ENCODE results near the gene CRAT. TPM values are rescaled to one million over a fixed set of nuclear protein-coding genes. Genes with fewer than 3 reads are reported as not detected.

The CRAT gene
- total and polyA plus RNA-seq, 4 experiments from 2014 or later: 8.7 to 21.0 (median 11.8) TPM

DNA sequence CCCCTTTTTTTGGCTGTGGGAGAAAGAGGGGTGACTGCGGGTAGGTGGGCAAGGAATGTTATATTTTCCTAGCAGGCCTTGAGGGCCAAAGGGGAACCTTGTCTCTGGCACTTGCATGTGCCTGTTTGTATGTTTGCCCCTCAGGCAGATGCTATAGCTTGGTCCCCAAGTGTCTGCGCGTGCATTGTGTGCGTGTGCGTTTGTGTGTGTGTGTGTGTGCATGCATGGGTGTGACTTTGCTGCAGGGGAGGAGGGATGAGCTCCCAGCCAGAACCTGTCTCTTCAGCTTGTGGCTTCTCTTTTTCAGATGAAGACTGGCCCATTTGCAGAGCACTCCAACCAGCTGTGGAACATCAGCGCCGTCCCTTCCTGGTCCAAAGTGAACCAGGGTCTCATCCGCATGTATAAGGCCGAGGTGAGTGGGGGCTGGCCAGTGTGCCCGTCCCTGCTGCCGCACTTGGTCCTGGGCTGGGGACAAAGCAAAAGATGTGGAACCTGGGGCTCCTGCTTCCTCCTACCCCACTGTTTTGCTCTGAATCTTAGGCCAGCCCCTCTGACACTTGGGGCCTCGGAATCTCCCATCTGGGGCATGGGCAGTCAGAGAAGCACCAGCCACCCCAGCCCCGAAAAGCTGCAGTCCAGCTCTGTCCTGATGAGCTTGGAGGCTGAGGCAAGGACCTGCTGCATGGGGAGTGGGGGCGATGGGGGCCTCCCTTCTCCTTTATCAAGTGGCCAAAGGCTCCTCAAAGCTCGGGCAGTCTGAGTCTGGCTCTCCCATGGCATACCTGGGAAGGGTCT, 31.7 kb upstream of the CRAT start:
- no peak for DNase-seq
- Mint-ChIP-seq H3K4me1 (peaks cover 15 to 37% (median 29%) of the 10 kb centered on the region in 4 donors), H3K4me3 (peak overlapping the region in 6 of 8 donors; percentile 17 to 73 (median 40)), H3K36me3 (peaks cover 12 to 25% of the 10 kb centered on the region in 2 donors), H3K27ac (peak overlapping the region; percentile 52 to 91 (median 79)), H3K27me3 (no peaks in the 10 kb centered on the region), H3K9me3 (no peaks in the 10 kb centered on the region)
- no peak overlapping the region for H3K4me3 ChIP-seq (ENCODE audit: low read length in 2 of 2)
- no peaks in the 10 kb centered on the region for H3K27me3 ChIP-seq (ENCODE audit: insufficient read depth, low read length)
- no peaks in the 10 kb centered on the region for H3K9me3 ChIP-seq (ENCODE audit: control insufficient read depth in 1 of 2, low read length in 2 of 2)
- intact Hi-C loops (cut with micrococcal nuclease): no loop called here
- ChIA-PET POLR2A (ENCODE audit: partially characterized antibody) (interaction anchor here (1.1 to 6.0 kb wide), 7 partner anchors 8 to 483 kb away, joined by 3 to 85 read pairs (median 5); partner anchors contain the start of genes IER5L and NTMT1), CTCF (ENCODE audit: partially characterized antibody) (interaction anchor here (0.6 to 10.5 kb wide), 36 partner anchors 11 to 648 kb away, joined by 3 to 151 read pairs (median 4); partner anchors contain the start of genes C9orf50, IER5L and NTMT1)
- no peak overlapping the region for H3K27ac ChIP-seq (ENCODE audit: low read depth, low read length)
- H3K36me3 ChIP-seq (ENCODE audit: insufficient read depth, low read length): peaks cover 22% of the 10 kb centered on the region
- H3K4me1 ChIP-seq (ENCODE audit: insufficient read depth, low read length): peaks cover 38% of the 10 kb centered on the region

DNA sequence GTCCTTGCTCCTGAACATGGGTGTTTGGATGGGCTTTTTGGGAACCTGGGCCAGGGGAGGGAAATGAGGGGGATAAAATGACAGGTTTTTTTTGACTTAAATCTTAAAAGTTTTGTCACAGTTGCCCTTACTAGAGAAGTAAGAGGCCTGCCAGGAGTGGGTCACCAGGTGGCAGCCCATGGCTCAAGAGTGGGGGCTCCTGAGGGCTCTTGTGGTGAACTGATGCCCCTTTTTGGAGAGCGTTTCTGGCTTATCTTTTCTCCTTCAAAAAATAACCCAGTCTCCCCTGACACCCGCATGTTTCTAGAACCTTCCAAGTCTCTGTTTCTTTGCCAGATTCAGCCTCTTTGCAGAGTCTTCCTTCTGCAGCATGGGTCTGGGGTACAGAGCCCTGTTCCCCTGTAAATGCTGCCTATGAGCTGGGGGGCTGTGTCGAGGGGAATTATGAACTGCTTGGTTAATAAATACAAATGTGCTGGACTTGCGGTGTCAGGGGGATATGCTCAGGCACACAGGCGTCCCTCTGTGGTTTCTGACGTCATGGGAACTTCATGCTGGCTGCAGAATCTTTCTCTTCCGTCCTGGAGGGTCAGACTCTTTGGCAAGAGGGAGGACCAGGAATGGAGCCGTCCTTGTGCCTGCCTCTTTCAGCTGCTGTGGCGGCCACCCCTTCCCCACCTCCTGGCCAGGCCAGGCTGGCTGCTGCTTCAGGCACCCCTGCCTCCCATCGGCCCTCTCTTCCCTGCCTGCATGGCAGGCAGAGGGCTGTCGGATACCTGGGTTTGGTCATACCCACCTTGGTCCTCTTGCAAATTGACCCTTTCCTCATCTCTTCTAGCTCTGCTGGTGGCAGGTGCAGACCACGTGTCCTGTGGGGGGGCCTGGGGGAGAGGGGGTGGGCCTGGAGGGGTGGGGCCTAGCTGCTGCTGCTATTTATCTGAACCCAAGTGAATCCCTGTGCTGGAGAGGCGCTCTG, 30.8 kb upstream of the CRAT start:
- no peaks in the 10 kb centered on the region for H3K27me3 Mint-ChIP-seq
- H3K27ac Mint-ChIP-seq: peak overlapping the region; percentile 59 to 99 (median 91)
- H3K4me1 Mint-ChIP-seq: peaks cover 15 to 37% (median 29%) of the 10 kb centered on the region in 4 donors
- intact Hi-C loops (cut with micrococcal nuclease): no loop called here
- Histone ChIP-seq H3K9me3 (ENCODE audit: control insufficient read depth in 1 of 2, low read length in 2 of 2) (no peaks in the 10 kb centered on the region), H3K36me3 (ENCODE audit: insufficient read depth, low read length) (peaks cover 32% of the 10 kb centered on the region), H3K27ac (ENCODE audit: low read depth, low read length) (peak overlapping the region; percentile 90), H3K4me3 (ENCODE audit: low read length in 2 of 2) (no peak overlapping the region), H3K27me3 (ENCODE audit: insufficient read depth, low read length) (no peaks in the 10 kb centered on the region), H3K4me1 (ENCODE audit: insufficient read depth, low read length) (peaks cover 38% of the 10 kb centered on the region)
- H3K36me3 Mint-ChIP-seq: peaks cover 16 to 33% of the 10 kb centered on the region in 2 donors
- POLR2A ChIA-PET (ENCODE audit: partially characterized antibody): interaction anchor here (1.0 to 6.0 kb wide), 10 partner anchors 8 to 596 kb away, joined by 3 to 85 read pairs (median 8); partner anchors contain the start of genes CRAT, IER5L, NTMT1 and PTPA
- CTCF ChIA-PET (ENCODE audit: partially characterized antibody): interaction anchor here (0.6 to 10.5 kb wide), 20 partner anchors 10 to 649 kb away, joined by 3 to 151 read pairs (median 11); partner anchors contain the start of genes C9orf50, IER5L and NTMT1
- no peak for DNase-seq
- no peaks in the 10 kb centered on the region for H3K9me3 Mint-ChIP-seq
- peak overlapping the region; percentile 13 to 90 (median 64) for H3K4me3 Mint-ChIP-seq

GRCh38 chr9:129140397-129141065, 29.9 kb upstream of the CRAT start:
- H3K36me3 Mint-ChIP-seq: peaks cover 19 to 34% of the 10 kb centered on the region in 2 donors
- CTCF ChIA-PET (ENCODE audit: partially characterized antibody): interaction anchor here (0.7 to 10.5 kb wide), 26 partner anchors 10 to 650 kb away, joined by 3 to 151 read pairs (median 5); partner anchors contain the start of genes C9orf50, DOLPP1, IER5L and NTMT1
- Histone ChIP-seq H3K36me3 (ENCODE audit: insufficient read depth, low read length) (peaks cover 32% of the 10 kb centered on the region), H3K4me1 (ENCODE audit: insufficient read depth, low read length) (peaks cover 38% of the 10 kb centered on the region), H3K4me3 (ENCODE audit: low read length in 2 of 2) (peak overlapping the region; percentile 76 to 78), H3K27ac (ENCODE audit: low read depth, low read length) (peak overlapping the region; percentile 90), H3K9me3 (ENCODE audit: control insufficient read depth in 1 of 2, low read length in 2 of 2) (no peaks in the 10 kb centered on the region), H3K27me3 (ENCODE audit: insufficient read depth, low read length) (no peaks in the 10 kb centered on the region)
- no peak for DNase-seq
- no peaks in the 10 kb centered on the region for H3K27me3 Mint-ChIP-seq
- H3K4me1 Mint-ChIP-seq: peaks cover 15 to 37% (median 29%) of the 10 kb centered on the region in 4 donors
- POLR2A ChIA-PET (ENCODE audit: partially characterized antibody): interaction anchor here (0.6 to 6.0 kb wide), 18 partner anchors 9 to 597 kb away, joined by 3 to 85 read pairs (median 6); partner anchors contain the start of genes CRAT, DOLPP1, IER5L and NTMT1
- peak overlapping the region; percentile 91 to 99 (median 92) for H3K27ac Mint-ChIP-seq
- intact Hi-C loops (cut with micrococcal nuclease): no loop called here
- H3K9me3 Mint-ChIP-seq: no peaks in the 10 kb centered on the region
- H3K4me3 Mint-ChIP-seq: peak overlapping the region; percentile 86 to 95 (median 90)

DNA sequence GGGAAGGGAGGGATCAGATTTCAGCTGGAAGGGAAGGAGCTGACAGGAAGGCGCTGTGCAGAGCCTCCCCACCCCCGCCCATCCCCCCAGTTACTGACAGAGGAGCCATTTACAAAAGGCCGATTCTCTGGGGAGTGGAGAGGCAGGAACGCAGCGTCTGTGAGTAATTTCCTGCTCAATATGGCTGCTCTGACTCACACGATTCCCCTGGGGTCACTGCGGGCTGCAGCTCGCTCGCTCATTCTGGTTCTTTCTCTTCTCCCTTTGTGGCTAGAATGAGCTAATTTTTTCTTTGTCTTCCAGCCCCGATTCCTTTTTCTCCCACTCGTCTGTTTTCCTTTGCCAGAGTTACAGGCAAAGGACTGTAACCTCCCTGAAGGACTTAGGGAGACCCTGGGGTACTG, 29.4 kb upstream of the CRAT start:
- Mint-ChIP-seq H3K4me3 (peak overlapping the region; percentile 86 to 95 (median 90)), H3K9me3 (no peaks in the 10 kb centered on the region), H3K27me3 (no peaks in the 10 kb centered on the region), H3K27ac (peak overlapping the region; percentile 90 to 99 (median 92)), H3K4me1 (peaks cover 15 to 37% (median 29%) of the 10 kb centered on the region in 4 donors), H3K36me3 (peaks cover 19 to 39% of the 10 kb centered on the region in 2 donors)
- CTCF ChIA-PET (ENCODE audit: partially characterized antibody): interaction anchor here (0.7 to 10.5 kb wide), 29 partner anchors 10 to 678 kb away, joined by 3 to 151 read pairs (median 5); partner anchors contain the start of genes C9orf50, DOLPP1, IER5L and NTMT1
- intact Hi-C loops (cut with micrococcal nuclease): loop anchor here (1.0 to 2.0 kb wide), 7 partner anchors 9 to 643 kb away; partner anchors contain the start of genes CRAT and PTPA
- Histone ChIP-seq H3K4me1 (ENCODE audit: insufficient read depth, low read length) (peaks cover 38% of the 10 kb centered on the region), H3K9me3 (ENCODE audit: control insufficient read depth in 1 of 2, low read length in 2 of 2) (no peaks in the 10 kb centered on the region), H3K4me3 (ENCODE audit: low read length in 2 of 2) (peak overlapping the region; percentile 78 to 82), H3K27me3 (ENCODE audit: insufficient read depth, low read length) (no peaks in the 10 kb centered on the region), H3K36me3 (ENCODE audit: insufficient read depth, low read length) (peaks cover 32% of the 10 kb centered on the region), H3K27ac (ENCODE audit: low read depth, low read length) (peak overlapping the region; percentile 90)
- peak; percentile 70 to 92 (median 73) for DNase-seq
- POLR2A ChIA-PET (ENCODE audit: partially characterized antibody): interaction anchor here (0.6 to 6.0 kb wide), 19 partner anchors 9 to 653 kb away, joined by 3 to 85 read pairs (median 5); partner anchors contain the start of genes CRAT, DOLPP1, IER5L and NTMT1

- Mint-ChIP-seq H3K4me1 (peaks cover 15 to 37% (median 29%) of the 10 kb centered on the region in 4 donors), H3K36me3 (peaks cover 19 to 42% of the 10 kb centered on the region in 2 donors)
- POLR2A ChIA-PET (ENCODE audit: partially characterized antibody): interaction anchor here (0.6 to 6.0 kb wide), 18 partner anchors 8 to 653 kb away, joined by 3 to 85 read pairs (median 5); partner anchors contain the start of genes CRAT, DOLPP1, IER5L and NTMT1
These were observed 28.8 kb upstream of the CRAT start for GRCh38 chr9:129139233-129139992.

More at GRCh38 chr9:129139233-129139992, 28.8 kb upstream of the CRAT start:
- peak overlapping the region; percentile 86 to 95 (median 90) for H3K4me3 Mint-ChIP-seq
- H3K9me3 ChIP-seq (ENCODE audit: control insufficient read depth in 1 of 2, low read length in 2 of 2): no peaks in the 10 kb centered on the region
- H3K27me3 Mint-ChIP-seq: no peaks in the 10 kb centered on the region
- peak; percentile 78 to 83 (median 80) for DNase-seq
- no peaks in the 10 kb centered on the region for H3K27me3 ChIP-seq (ENCODE audit: insufficient read depth, low read length)
- peak overlapping the region; percentile 90 for H3K27ac ChIP-seq (ENCODE audit: low read depth, low read length)
- peak overlapping the region; percentile 78 to 82 for H3K4me3 ChIP-seq (ENCODE audit: low read length in 2 of 2)
- intact Hi-C loops (cut with micrococcal nuclease): loop anchor here (1.0 to 2.0 kb wide), 7 partner anchors 8 to 644 kb away; partner anchors contain the start of genes CRAT and PTPA
- peak overlapping the region; percentile 90 to 99 (median 92) for H3K27ac Mint-ChIP-seq
- H3K9me3 Mint-ChIP-seq: no peaks in the 10 kb centered on the region
- H3K36me3 ChIP-seq (ENCODE audit: insufficient read depth, low read length): peaks cover 32% of the 10 kb centered on the region
- H3K4me1 ChIP-seq (ENCODE audit: insufficient read depth, low read length): peaks cover 38% of the 10 kb centered on the region
- CTCF ChIA-PET (ENCODE audit: partially characterized antibody): interaction anchor here (0.8 to 10.5 kb wide), 36 partner anchors 9 to 679 kb away, joined by 3 to 151 read pairs (median 4); partner anchors contain the start of genes C9orf50, DOLPP1, IER5L and NTMT1

Measured in CD4-positive, alpha-beta memory T cell (primary cell).